ENCODE measurements around the gene DCPS. TPM values are rescaled to one million over a fixed set of nuclear protein-coding genes. Genes with fewer than 3 reads are reported as not detected.

DCPS gene
- total RNA-seq, 1 experiment from 2014 or later: 33.2 TPM

DNA sequence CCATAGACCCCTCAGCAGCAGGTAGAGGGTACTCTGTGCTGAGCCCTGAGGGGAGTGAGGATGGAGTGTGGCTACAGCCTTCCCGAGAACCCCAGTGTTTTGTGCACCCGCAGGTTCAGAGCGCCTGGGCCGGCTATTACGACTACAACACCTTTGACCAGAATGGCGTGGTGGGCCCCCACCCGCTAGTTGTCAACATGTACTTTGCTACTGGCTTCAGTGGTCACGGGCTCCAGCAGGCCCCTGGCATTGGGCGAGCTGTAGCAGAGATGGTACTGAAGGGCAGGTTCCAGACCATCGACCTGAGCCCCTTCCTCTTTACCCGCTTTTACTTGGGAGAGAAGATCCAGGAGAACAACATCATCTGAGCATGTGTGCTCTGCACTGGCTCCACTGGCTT is 26.5 kb upstream of the DCPS start:
- Mint-ChIP-seq H3K36me3 (ENCODE audit: insufficient read depth, unreplicated experiment) (peaks cover 34% of the 10 kb centered on the region), H3K4me3 (ENCODE audit: low read depth, unreplicated experiment) (no peak overlapping the region), H3K4me1 (ENCODE audit: low read depth, unreplicated experiment) (no peaks in the 10 kb centered on the region), H3K27ac (ENCODE audit: unreplicated experiment) (no peak overlapping the region), H3K27me3 (ENCODE audit: unreplicated experiment) (no peaks in the 10 kb centered on the region), H3K9me3 (ENCODE audit: low read depth, unreplicated experiment) (no peaks in the 10 kb centered on the region)
- no peak for DNase-seq
- CTCF ChIA-PET: no interaction called here
- BruUV-seq (replicated peaks): no TSS peak
- intact Hi-C loops (cut with micrococcal nuclease; ENCODE audit: unreplicated experiment): no loop called here
- TF ChIP-seq, protein P1, sequence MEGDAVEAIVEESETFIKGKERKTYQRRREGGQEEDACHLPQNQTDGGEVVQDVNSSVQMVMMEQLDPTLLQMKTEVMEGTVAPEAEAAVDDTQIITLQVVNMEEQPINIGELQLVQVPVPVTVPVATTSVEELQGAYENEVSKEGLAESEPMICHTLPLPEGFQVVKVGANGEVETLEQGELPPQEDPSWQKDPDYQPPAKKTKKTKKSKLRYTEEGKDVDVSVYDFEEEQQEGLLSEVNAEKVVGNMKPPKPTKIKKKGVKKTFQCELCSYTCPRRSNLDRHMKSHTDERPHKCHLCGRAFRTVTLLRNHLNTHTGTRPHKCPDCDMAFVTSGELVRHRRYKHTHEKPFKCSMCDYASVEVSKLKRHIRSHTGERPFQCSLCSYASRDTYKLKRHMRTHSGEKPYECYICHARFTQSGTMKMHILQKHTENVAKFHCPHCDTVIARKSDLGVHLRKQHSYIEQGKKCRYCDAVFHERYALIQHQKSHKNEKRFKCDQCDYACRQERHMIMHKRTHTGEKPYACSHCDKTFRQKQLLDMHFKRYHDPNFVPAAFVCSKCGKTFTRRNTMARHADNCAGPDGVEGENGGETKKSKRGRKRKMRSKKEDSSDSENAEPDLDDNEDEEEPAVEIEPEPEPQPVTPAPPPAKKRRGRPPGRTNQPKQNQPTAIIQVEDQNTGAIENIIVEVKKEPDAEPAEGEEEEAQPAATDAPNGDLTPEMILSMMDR (IDR thresholded peaks at IDR 0.05; ENCODE audit: unreplicated experiment): no peak

DNA sequence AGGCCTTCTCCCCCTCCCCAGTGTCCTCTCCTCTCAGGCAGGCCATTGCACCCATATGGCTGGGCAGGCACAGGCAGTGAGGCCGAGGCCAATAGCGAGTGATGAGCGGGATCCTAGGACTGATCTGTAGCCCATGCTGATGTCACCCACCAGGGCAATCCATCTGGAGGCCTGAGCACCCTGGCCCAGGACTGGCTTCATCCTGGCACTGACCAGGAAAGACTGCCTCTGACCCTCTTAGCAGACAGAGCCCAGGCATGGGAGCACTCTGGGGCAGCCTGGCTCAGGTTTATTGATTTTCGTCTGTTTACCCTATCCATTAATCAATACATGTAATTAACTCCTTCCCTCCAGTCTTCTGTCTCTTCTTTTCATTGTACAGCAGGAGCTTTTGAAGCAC is 26.1 kb upstream of the DCPS start:
- no peak for DNase-seq
- Mint-ChIP-seq H3K27me3 (ENCODE audit: unreplicated experiment) (no peaks in the 10 kb centered on the region), H3K4me3 (ENCODE audit: low read depth, unreplicated experiment) (no peak overlapping the region), H3K4me1 (ENCODE audit: low read depth, unreplicated experiment) (no peaks in the 10 kb centered on the region), H3K36me3 (ENCODE audit: insufficient read depth, unreplicated experiment) (peaks cover 37% of the 10 kb centered on the region), H3K9me3 (ENCODE audit: low read depth, unreplicated experiment) (no peaks in the 10 kb centered on the region), H3K27ac (ENCODE audit: unreplicated experiment) (no peak overlapping the region)
- CTCF ChIA-PET: no interaction called here
- no TSS peak for BruUV-seq (replicated peaks)
- TF ChIP-seq, protein P1 (IDR thresholded peaks at IDR 0.05; ENCODE audit: unreplicated experiment): no peak
- intact Hi-C loops (cut with micrococcal nuclease; ENCODE audit: unreplicated experiment): no loop called here

- BruUV-seq (replicated peaks): no TSS peak
- Mint-ChIP-seq H3K36me3 (ENCODE audit: insufficient read depth, unreplicated experiment) (peaks cover 40% of the 10 kb centered on the region), H3K4me3 (ENCODE audit: low read depth, unreplicated experiment) (no peak overlapping the region), H3K27me3 (ENCODE audit: unreplicated experiment) (no peaks in the 10 kb centered on the region), H3K27ac (ENCODE audit: unreplicated experiment) (peak overlapping the region; percentile 19), H3K4me1 (ENCODE audit: low read depth, unreplicated experiment) (no peaks in the 10 kb centered on the region), H3K9me3 (ENCODE audit: low read depth, unreplicated experiment) (no peaks in the 10 kb centered on the region)
- DNase-seq: no peak
- intact Hi-C loops (cut with micrococcal nuclease; ENCODE audit: unreplicated experiment): no loop called here
- TF ChIP-seq, protein P1 (IDR thresholded peaks at IDR 0.05; ENCODE audit: unreplicated experiment): no peak
- CTCF ChIA-PET: no interaction called here
Measured at GRCh38 chr11:126279191-126279590, 24.7 kb upstream of the DCPS start.

DNA sequence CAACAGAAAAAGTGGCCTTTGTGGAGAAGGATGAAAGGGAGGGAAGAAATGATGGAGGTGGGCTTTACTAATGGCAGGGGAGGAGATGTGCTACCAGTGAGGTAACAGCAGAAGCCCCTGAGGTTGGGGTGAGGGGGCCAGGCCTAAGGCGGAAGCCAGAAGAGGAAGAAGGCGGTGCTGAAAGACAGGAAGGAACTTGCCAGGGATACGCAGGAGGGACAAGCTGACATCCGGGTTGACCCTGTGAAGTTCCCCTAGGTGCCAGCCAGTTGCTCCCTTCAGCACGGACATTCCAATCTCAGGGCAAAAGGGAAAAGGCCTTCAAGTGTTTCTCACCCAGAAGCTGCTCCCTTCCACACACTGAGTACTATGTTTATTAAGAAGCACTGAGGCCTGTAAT is 23.3 kb upstream of the DCPS start:
- intact Hi-C loops (cut with micrococcal nuclease; ENCODE audit: unreplicated experiment): no loop called here
- Mint-ChIP-seq H3K27ac (ENCODE audit: unreplicated experiment) (no peak overlapping the region), H3K4me1 (ENCODE audit: low read depth, unreplicated experiment) (peaks cover 8% of the 10 kb centered on the region), H3K36me3 (ENCODE audit: insufficient read depth, unreplicated experiment) (peaks cover 30% of the 10 kb centered on the region), H3K27me3 (ENCODE audit: unreplicated experiment) (no peaks in the 10 kb centered on the region), H3K9me3 (ENCODE audit: low read depth, unreplicated experiment) (no peaks in the 10 kb centered on the region), H3K4me3 (ENCODE audit: low read depth, unreplicated experiment) (no peak overlapping the region)
- TF ChIP-seq, protein P1 (IDR thresholded peaks at IDR 0.05; ENCODE audit: unreplicated experiment): no peak
- no peak for DNase-seq
- no TSS peak for BruUV-seq (replicated peaks)
- CTCF ChIA-PET: interaction anchor here (0.6 kb wide), 1 partner anchor 20 kb away, joined by 3 read pairs; no protein-coding TSS in a partner anchor

Measured in Calu3 (cell line).